Kasumi-1 (cell line): ENCODE measurements around the gene CRYBB3.
"Not testable (repeated sequence)": the region's sequence is repeated elsewhere in the genome, so short reads cannot be mapped to it uniquely, and the experiment has no call there.

ENCODE experiments used
- DNase-seq, 2 experiments: peaks; one replicate each; lab custom pipeline; 2025; lab: John Stamatoyannopoulos, UW

Gene CRYBB3

DNA sequence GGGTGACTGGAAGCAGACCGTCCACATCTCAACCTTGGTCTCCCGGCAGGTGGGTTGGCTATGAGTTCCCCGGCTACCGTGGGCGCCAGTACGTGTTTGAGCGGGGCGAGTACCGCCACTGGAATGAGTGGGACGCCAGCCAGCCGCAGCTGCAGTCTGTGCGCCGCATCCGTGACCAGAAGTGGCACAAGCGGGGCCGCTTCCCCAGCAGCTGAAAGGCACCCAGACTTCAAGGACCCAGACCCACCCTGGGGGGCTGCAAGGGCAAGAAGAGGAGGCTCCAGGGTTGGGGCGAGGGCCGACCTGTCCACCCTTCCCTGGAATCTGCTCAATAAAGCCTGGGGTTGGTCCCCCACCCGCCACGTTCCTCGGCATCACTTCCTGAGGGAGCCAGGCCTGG, 7.3 kb downstream of the CRYBB3 start:
- no peak for DNase-seq

DNA sequence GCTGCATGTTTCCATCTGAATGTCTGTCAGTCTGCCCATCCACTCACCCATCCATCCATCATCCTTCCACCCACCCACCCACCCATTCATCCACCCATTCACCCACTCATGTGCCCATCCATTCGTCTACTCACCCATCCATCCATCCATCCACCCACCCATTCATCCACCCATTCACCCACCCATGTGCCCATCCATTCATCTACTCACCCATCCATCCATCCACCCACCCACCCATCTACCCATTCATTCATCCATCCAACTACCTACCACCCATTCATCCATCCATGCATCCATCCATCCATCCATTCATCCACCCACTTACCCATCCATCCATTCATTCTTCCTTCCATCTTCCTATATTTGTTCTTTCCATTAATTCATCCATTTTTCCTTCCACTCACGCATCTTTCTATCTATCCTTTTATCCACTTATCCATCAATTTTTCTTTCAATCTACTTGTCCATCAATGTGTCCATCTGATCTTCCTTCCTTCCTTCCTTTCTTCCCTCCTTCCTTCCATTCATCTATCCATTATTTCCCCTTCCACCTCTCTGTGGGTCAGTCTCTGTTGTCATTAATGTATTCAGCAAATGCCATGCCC, 8.0 kb downstream of the CRYBB3 start:
- DNase-seq, result no peak

DNA sequence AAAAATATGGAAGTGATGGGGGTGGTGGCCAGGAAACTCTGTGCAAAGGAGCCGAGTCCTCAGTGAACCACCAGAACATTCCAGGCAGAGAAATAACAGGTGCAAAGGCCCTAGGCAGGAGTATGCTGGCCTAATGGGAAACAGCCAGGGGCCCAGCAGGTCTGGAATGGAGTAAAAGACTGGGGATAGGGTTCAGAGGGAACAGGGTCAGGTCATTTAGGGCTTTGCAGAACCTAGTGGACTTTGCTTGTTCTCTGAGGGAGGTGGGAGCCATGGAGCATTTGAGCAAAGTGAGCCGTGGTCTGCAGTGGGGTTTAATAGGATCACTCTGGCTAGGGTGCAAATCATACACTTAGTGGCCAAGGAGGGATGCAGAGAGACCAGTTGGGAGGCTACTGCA, 8.7 kb downstream of the CRYBB3 start:
- DNase-seq, result no peak

DNA sequence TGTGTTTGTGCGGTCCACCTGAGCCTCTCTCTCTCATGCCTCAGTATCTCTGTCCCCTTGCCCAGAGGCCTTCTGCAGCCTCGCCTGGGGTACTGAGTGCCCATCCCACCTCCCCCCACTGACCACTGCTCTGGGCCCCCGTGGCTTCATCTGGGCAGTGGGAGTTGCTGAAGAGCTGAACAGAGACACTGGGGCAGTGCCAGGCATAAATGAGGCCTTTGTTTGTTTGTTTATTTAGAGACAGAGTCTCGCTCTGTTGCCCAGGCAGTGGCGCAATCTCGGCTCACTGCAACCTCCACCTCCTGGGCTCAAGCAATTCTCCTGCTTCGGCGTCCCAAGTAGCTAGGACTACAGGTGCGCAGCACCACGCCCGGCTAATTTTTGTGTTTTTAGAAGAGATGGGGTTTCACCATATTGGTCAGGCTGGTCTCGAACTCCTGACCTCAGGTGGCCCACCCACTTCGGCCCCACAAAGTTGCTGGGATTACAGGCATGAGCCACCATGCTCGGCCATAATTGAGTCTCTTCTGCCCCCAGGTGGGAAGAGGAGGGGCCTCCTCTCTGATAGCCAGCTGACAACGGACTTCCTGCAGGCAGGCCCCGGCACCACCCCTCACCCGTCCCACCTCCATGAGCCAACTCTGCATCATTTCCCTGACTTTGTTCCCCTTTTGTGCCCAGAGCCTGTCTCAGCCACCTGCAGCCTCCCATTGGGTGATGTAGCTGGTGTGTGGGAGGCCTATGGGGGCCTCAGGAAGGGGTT, 9.3 kb downstream of the CRYBB3 start:
- DNase-seq, result no peak

DNA sequence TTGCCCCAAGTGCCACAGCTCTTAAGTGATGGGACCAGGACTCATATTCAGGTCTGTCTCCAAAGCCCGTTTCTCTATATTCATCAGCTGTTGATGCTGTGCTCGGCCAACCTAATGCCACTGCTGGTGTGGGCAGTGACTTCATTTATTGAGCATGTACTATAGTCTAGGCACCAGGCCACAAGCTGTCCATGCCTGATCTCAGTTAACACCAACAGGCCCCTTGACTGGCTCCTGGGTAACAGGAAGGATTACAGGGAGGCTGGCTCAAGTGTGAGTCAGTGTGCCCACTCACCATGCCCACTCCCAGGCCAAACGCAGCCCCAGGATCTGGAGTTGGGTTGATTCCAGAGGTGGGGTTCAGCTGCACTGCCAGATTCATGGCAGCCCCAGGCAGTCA, 11.1 kb downstream of the CRYBB3 start:
- no peak for DNase-seq

DNA sequence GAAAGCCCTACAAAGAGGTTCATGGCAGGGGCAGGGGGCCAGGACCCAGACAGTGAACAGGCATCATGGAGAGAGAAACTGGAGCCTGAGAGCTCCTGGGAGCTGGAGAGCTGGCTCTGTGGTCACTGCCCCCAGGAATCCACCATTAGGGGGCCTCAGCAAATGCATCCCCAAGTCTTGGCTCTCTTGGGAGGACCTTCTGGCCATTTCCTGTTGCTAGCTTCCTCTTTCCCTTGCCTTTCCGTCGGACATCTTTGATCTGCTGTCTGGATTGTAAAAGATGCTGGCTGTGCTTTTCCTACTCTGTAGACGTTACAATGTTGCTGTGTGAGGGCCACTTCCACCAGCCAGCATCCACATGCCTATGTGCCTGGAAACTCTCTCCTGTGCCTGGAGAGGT, 12.7 kb downstream of the CRYBB3 start:
- no peak for DNase-seq

DNA sequence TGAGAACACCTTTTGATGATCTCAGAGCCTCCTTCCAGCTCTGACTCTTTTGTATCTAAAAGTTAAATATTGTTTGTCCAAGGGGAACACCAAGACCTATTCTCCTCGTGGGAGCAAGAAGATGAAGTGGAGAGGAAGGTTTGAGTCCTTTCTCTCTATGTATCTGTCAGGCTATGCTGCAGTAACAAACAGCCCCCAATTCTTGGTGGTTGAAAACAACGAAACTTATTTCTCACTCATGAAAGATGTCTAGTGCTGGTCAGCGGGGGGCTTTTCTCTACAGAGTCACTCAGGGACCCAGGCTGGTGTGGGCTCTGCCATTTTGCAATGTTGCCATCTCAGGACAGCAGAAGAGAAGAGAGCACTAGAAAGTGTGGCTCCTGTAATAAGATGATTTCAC, 13.6 kb downstream of the CRYBB3 start:
- DNase-seq, result no peak

DNA sequence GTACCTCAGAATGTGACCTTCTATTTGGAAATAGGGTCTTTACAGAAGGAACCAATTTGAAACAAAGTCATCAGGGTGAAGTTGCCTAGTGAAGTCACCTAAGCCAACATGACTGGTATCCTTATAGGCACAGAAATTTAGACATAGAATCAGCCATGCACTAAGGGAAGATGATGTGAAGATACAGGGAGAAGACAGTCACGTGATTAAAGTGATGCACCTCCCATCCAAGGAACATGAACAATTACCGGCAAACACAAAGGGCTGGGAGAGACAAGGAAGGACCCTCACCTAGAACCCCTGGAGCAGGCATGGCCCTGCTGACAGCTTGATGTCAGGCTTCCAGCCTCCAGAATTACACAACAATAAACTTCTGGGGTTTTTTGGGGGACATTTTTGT, 16.6 kb downstream of the CRYBB3 start:
- DNase-seq, result no peak

DNA sequence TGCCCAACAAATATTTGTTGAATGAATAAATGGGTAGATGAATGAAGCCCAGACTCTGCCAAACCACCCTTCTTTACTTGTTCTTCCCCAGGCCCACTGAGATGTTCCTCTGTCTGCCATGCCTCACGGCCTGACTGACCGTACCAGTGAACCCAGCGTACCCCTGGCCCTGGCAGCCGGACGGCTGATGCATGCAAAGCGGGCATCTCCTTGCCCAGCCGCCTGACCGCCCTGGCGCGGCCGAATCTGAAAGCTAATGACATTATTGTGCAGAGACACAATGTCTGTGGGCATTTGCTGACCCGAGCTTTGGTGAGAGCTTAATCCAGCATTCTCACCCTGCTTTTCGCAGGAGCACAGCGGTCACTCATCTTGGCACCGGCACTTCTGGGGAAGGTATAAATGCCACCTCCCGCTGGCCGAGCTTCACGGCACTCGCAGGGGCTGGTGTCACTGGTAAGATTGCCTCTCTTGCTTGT, 19.6 kb downstream of the CRYBB3 start, which contains the start of gene CRYBB2:
Gene CRYBB2 (plus strand): TSS at position 429 of the 479 bp plus-strand sequence. CDS start 1,791 bp downstream, outside the sequence.
- DNase-seq, result no peak

DNA sequence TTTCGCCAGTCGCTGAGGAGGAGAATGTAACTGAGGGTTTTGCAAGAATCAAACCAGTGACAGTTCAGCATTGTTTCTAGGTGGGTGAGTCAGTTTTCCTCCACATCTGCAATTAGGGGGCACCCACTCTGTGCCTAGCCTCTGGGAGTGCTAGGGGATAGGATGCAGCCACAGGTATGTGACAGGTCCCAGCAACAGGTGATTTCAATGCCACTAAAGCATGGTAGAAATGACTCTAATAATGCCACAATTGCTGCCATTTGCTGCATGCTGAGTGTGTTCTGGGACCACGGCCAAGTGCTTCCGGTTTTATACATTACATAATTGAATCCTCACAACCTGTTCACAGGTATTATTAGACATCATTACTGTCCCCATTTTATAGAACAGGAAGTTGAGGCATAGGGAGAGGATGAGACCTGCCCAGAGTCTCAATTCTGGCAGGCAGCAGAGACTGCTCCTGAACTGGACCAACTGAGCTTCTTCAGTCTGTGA, 20.3 kb downstream of the CRYBB3 start:
- DNase-seq, result no peak

DNA sequence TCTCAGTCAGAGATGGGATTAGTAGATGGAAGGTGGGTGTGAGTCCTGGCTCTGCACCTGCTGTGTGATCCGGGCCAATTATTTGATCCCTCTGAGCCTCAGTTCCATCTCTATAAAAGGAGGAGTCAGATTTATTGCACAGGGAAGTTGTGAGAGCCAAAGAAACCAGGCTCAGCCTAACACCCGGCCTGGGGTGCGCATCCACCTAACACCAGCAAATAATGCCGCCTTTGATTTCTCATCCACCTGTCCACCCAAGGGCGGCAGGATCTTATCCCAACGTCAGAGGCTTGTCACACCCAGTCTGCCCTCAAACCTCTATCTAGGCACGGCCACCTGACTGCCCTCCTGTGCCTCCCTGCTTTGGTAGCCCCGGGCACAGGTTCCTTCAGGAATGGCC, 22.1 kb downstream of the CRYBB3 start:
- DNase-seq, result no peak

DNA sequence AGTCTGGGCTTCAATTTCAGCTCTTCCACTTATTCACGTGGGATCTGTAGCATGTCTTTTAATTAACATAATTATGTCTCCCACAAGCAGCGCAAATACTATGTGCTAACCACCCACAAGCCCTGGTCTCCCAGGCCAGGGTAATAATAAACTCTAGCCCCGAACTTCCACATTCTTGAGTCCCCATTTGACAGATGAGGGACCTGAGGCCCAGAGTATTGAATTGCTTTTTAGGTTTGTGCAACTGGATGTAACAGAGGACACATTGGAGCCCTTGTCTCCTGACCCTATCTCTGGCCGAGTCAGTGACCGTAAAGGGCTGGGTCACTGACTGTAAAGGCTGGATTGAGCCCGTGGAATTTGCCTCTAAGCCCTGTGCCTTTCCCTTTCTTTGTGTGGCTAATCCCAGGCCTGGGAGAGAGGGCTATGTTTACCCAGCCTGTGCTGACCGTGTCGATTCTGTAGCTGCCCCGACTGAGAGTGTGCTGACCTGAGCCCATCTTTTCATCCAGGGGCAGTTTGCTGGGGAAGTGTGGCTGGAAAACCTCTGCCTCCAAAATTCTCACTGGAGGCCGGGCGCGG, 23.7 kb downstream of the CRYBB3 start:
- DNase-seq, result no peak

DNA sequence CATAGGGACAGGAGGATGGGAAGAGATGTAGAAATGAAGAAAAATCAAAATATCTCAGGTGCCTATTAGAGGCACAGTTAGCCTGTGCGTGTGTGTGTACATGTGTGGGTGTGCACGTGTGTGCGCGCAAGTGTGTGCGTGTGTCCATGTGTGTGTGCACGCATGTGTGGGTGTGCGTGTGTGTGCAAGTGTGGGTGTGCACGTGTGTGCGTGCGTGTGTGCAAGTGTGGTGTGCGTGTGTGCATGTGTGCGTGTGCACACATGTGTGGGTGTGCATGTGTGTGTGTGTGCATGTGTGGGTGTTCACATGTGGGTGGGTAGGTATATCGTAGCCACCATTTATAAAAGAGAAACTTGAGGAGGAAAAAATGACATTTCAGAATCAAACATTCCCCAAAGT, 29.2 kb downstream of the CRYBB3 start:
- DNase-seq, result no peak

DNA sequence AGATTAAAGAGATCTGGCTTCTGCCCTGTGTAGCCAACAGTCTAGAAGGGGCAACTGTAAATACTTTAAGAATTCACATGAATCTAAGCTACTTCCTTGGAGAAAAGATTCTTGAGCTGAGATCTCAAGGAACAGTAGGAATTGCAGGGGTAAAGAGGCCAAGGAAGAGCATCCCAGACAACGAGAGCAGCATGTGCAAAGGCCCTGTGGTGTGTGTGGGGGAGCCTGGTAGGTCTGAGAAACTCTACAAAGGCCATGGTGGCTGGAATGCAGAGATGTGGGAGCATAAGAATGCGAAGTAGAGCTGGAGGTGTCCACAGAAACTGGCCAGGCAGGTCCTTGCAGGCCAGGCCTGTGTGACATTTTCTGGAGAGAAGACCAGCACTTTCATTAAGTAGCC, 31.1 kb downstream of the CRYBB3 start:
- DNase-seq, result not testable (repeated sequence)

DNA sequence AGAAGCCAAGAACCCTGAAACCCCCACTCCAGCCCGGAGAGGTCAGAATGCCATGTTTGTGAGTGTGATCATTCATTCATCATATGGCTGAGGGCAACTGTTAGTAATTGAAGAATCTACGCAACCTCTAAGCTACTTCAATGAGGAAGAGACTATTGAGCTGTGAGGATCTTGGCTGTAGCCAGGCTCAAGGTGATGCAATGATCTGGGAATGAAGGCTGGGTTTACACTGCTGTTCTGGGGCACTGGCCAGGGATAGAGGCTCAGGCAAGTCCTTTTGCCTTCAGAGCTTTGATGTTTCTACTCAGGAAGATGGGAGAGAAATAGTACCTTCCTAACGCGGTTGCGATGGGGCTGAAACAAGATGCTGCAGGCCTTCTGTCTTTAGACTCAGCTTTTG, 32.6 kb downstream of the CRYBB3 start:
- DNase-seq, result no peak

DNA sequence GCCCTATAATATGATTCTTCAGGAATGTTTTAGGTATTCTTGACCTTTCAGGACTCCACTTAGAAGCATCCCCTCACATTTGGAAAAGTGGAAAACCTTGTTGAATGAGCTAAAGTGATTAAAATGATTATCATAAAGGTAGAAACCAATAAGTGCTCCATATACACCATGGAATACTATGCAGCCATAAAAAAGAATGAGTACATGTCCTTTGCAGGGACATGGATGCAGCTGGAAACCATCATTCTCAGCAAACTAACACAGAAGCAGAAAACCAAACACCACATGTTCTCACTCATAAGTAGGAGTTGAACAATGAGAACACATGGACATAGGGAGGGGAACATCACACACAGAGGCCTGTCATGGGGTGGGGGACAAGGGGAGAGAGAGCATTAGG, 34.0 kb downstream of the CRYBB3 start:
- not testable (repeated sequence) for DNase-seq

DNA sequence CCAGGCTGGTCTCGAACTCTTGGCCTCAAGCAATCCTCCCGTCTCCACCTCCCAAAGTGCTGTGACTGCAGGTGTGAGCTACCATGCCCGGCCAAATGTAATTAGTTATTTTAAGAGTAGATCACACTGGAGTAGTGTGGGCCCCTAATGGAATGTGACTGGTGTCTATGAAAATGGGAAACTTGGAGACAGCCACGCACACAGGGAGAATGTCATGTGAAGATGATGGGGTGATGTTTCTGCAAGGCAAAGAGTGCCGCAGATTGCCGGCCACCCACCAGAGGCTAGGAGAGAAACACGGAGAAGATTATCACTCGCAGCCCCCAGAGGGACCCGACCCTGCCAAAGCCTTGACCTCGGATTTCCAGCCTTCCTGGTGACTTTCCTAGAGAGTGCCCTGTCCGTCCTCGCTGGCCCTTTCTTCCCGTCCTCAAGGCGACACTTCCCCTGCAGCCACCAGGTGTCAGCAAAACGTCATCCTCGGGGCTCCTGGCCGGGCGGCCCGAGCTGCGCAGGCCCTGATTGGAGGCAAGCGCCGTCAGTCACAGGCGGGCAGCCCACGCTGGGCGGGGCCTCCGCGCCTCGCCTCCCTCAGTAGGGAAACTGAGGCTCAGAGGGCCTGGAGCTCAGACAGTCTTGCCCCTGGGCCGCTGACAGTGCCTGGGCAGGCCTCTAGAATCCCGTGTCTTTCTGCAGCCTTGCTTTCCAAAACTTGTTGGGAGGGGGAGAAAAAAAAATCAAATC, 36.1 kb downstream of the CRYBB3 start:
- peak; percentile 47 to 62 for DNase-seq

DNA sequence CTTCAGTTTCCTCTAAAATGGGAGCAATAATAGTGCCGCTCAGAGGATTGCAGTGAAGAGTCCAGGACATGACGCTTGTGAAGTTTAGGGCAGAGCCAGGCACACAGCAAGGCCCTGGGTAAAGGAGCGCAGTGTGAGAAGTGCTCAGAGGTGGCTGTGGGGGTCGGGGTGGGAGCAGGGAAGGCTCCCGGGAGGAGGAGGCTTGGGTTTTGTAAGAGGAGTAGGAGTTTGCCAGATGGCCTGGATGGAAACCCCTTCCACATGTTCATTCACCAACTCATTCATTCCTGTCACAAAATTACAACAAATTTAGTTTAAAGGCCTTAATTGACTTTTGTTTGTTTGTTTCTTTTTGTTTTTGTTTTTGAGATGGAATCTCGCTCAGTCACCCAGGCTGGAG, 36.8 kb downstream of the CRYBB3 start:
- no peak for DNase-seq

DNA sequence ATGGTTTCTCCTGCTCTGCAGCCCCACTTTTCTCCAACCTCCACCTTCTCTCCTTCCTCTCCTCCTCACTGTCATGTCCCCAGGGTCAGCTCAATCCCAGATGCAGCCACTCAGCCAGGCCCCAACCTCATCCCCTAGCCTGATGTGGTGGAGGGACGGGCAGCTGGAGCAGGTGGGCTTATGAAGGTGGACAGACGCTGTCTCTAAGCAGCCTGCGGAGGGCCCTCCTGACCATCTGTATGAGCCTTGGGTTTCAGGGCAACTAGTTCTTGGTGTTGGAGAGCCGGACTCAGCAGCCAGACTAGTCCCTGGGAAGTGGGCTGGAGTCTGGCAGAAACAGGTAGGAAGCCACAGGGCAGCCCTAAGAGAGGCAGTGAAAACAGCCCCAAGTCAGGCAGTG, 37.8 kb downstream of the CRYBB3 start:
- no peak for DNase-seq

DNA sequence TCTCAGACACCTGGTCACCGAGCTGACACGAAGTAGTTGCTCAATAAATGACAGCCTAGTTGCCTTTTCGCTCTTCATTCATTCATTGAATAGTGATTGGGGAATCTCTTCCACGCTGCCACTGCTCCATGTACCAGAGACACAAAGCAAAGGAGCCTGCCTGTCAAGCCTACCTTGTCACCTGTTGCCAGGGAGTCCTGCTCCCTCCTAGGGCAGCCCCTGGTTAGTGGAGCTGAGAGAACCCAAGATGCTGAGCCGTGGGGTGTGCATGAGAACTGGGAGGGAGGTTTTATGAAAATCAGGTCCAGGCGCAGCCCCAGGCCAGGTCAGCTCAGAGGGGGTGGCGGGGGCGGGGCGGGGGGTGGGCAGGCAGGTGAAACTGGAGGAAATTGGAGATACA, 38.4 kb downstream of the CRYBB3 start:
- not testable (repeated sequence) for DNase-seq

DNA sequence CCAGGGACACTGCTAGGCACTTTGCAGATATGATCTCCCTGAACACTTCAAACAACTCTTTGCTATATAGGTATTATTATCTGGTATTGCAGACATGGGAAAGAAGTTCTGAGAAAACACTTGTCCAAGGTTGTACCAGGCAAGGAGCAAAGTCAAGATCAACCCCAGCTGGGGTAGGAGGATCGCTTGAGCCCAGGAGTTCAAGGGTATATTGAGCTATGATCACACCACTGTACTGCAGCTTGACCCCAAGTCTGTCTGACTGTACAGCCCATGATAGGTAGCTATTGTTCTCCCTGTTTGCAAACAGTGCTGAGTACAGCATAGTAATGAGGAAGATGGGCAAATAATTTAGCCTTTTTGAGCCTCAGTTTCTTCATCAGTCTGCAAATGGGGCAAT, 55.5 kb downstream of the CRYBB3 start:
- not testable (repeated sequence) for DNase-seq
